ENCODE data around the gene MCM9. TPM values are rescaled to one million over a fixed set of nuclear protein-coding genes. Genes with fewer than 3 reads are reported as not detected.

Gene MCM9
- total RNA-seq, 1 experiment from 2014 or later: 3.9 TPM

DNA sequence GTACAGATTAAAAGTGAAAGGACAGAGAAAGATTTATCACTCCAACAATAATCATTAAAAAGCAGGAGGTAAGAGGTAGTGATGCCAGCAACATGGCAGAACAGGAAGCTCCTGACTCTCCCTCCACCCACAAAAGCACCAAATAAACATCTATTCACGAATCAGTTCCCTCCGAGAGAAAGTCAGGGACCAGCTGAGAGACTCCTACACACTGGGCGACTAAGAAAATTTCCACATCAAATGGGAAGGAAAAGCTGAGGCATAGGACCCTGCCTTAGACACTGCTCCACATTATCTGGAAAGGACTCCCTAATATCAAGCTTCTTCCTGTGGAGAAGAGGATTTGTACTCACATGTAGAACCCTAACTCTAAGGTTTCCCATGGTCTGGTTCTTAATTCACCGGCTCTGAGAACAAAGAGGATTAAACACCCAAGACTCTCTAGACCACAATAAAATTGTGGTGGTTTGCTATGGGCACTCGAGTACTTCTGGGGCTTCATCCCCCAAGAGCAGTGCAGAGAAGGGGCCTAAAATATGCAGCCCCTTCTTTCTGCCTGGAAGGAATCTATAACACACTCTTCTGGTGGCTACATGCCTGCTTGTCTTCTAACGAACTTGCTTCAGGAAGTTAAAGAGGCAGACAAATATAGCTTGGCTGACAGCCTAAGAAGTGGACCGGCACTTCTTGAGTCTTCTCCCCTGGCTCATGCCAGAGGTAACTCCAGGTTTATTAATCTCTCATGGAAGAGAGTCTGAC, 70.4 kb downstream of the MCM9 start:
- DNase-seq (ENCODE audit: low read depth): peak; percentile 0

DNA sequence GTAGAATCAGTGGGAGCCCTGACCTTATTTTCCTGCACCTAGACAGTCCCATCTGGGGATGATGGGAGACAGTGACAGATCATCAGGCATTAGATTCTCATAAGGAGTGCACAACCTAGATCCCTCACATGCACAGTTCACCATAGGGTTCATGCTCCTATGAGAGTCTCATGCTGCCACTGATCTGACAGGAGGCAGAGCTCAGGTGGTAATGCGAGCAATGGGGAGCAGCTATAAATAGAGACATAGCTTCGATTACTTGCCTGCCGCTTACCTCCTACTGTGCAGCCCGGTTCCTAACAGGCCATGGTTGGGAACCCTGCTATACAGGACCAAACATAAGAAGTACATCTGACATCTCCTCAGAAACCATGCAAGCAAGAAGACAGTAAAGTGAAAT, 72.5 kb downstream of the MCM9 start:
- no peak for DNase-seq (ENCODE audit: low read depth)

DNA sequence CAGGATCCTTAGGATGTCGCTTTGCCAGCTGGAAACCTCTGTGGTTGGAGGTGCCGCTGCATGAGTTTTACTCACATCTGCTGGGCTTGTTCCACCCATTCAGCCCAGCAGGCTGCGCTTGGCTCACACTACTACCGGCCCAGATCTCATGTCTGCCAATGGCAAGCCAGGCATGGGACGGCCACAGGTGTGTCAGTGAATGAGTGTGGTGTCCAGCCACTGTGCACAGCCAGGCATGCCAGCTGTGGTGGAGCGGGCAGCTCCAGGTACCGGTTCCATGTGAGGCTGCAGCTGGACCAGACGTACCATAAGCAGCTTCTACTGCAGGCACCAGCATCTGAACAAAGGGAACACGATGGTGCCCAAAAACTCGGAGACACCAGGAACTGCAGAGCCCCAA, 74.1 kb downstream of the MCM9 start:
- no peak for DNase-seq (ENCODE audit: low read depth)

- no peak for DNase-seq (ENCODE audit: low read depth)
These were observed 74.6 kb downstream of the MCM9 start for GRCh38 chr6:118860363-118860762.

GRCh38 chr6:118859517-118860064, 75.4 kb downstream of the MCM9 start:
- no peak for DNase-seq (ENCODE audit: low read depth)

DNA sequence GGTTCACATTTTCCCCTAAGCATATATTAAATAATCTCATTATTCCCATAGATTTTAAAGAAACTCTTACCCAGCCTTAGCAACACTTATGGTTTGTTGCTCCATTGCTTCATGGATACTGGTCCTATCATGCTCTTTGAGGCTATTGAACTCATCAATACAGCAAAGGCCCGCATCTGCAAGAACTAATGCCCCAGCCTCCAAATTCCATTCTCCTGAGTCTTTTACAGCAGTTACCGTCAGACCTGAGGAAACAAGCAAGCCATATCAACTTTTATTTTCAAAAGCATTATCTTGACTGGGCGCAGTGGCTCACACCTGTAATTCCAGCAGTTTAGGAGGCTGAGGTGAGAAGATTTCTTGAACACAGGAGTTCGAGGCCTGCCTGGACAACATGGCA, 78.7 kb downstream of the MCM9 start:
- no peak for DNase-seq (ENCODE audit: low read depth)

DNA sequence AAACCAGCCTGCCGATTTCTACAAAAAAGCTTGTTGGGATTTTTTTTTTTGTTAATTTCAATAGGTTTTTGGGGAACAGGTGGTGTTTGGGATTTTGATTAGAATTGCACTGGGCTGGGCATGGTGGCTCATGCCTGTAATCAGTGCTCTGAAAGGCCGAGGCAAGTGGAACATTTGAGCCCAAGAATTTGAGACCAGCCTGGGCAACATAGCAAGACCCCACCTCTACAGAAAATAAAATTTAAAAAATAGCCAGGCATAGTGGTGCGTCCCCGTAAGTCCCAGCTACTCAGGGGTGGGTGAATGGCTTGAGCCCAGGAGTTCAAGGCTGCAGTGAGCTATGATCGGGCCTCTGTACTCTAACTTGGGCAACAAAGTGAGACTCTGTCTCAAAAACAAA, 81.6 kb downstream of the MCM9 start:
- DNase-seq (ENCODE audit: low read depth): no peak

DNA sequence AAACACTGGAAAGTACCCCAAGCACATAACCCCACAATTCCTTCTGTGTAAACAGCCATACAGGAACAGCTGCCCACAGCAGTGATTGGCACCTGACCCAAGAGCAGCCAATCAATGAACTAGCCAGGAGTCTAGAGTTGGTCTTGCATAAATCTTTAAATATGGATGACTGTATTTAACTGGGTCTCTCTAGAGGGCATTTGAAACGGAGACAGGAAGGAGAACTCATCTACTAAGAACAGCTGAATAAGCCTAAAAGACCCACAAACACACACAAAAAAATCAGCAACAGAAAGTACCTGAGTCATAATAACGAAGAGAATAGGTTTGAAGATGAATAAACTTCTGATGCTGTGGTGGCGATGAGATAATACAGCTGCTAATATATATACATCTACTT, 90.0 kb downstream of the MCM9 start:
- DNase-seq (ENCODE audit: low read depth): no peak

GRCh38 chr6:118843685-118844390, 91.1 kb downstream of the MCM9 start:
- peak; percentile 19 for DNase-seq (ENCODE audit: low read depth)

- no peak for DNase-seq (ENCODE audit: low read depth)
These were observed 104.3 kb downstream of the MCM9 start for GRCh38 chr6:118830691-118831090.

GRCh38 chr6:118829817-118830478, 105.0 kb downstream of the MCM9 start:
- no peak for DNase-seq (ENCODE audit: low read depth)

DNA sequence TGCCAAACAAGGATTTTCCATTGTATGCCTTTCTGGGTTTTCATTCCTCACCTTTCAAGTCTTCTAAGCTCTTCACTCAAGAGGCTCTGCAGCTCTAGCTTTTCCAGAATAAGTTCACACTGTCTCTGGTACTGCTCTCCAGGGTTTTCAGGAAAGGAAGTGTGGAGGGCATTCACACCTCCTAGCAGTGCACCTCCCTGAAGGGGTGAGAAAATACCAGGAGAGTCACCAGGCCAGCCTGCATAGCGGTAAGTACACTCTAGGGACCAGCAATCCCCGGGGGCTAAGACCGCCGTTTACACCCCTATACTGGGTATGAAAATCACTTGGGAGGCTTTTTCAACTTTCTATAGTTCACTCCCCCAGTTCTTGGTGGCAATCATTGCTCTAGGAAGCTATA, 108.9 kb downstream of the MCM9 start:
- no peak for DNase-seq (ENCODE audit: low read depth)

- no peak for DNase-seq (ENCODE audit: low read depth)
These were observed 109.3 kb downstream of the MCM9 start for GRCh38 chr6:118825661-118826060.

- no peak for DNase-seq (ENCODE audit: low read depth)
These were observed 119.5 kb downstream of the MCM9 start for GRCh38 chr6:118815495-118815894.

DNA sequence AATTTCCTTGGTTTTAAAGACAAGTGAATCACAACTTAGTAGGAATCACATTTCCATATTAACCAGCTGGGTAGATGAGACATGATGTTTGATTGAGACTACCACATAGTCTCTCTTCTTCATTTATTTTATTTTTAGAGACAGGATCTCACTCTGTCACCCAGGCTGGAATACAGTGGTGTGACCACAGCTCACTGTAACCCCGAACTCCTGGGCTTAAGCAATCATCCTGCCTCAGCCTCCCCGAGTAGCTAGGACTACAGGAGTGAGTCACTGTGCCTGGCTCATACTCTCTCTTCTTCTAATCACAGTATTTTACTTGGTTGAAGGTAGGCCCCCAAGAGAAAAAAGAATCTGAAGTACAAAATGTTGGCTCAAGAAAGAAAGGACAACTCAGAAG, 121.2 kb downstream of the MCM9 start:
- peak; percentile 57 for DNase-seq (ENCODE audit: low read depth)

- peak; percentile 29 for DNase-seq (ENCODE audit: low read depth)
These were observed 122.0 kb downstream of the MCM9 start for GRCh38 chr6:118812970-118813369.

- no peak for DNase-seq (ENCODE audit: low read depth)
These were observed 124.4 kb downstream of the MCM9 start for GRCh38 chr6:118810420-118811027.

GRCh38 chr6:118808793-118809638, 125.9 kb downstream of the MCM9 start:
- no peak for DNase-seq (ENCODE audit: low read depth)

- DNase-seq (ENCODE audit: low read depth): peak; percentile 4
These were observed 130.9 kb downstream of the MCM9 start for GRCh38 chr6:118804091-118804490.

DNA sequence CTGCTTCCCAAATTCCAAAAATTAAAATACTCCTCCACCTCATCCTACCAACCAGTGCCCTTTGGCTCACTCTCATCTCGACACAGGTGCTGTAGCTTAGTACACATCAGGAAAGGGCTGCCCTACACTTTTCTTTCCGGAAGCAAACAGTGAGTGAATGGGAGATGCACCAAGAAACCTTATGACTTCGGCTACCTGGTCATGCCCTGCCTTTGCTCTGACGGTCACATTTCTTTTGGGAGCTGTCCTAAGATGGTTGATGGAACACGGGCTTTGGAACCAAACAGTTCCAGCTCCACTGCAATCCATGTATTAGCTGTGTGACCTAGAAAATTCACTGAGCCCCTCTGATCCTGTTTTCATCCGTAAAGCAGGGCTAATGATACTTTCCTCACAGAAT, 133.7 kb downstream of the MCM9 start:
- no peak for DNase-seq (ENCODE audit: low read depth)

- DNase-seq (ENCODE audit: low read depth): peak; percentile 72
These were observed 134.4 kb downstream of the MCM9 start for GRCh38 chr6:118800394-118801071.
